ENCODE measurements around the gene HK1.

- TF ChIP-seq CTCF (IDR thresholded peaks at IDR 0.05) (no peak), POLR2A (IDR thresholded peaks at IDR 0.05) (no peak)
Observed at GRCh38 chr10:69388488-69388887, 110.2 kb downstream of the HK1 start.
